H1 (cell line): ENCODE measurements around the gene GDPD5. TPM values are rescaled to one million over a fixed set of nuclear protein-coding genes. Genes with fewer than 3 reads are reported as not detected.

ENCODE experiments used
- ATF2 ChIP-seq: IDR thresholded peaks from 2 replicates; pipeline ENCODE4 v1.6.1; 2012; ENCODE audit warnings: low read length, inconsistent platforms
- CEBPB ChIP-seq: IDR thresholded peaks from 2 replicates; pipeline ENCODE4 v1.6.1; 2012; ENCODE audit warnings: low read depth, low read length
- E2F6 ChIP-seq: IDR thresholded peaks from 2 replicates; pipeline ENCODE4 v1.6.1; 2012; ENCODE audit warnings: inconsistent platforms
- EP300 ChIP-seq, 2 experiments: IDR thresholded peaks; 1 replicate in 1 of 2; 2 replicates in 1 of 2; pipeline ENCODE4 v1.6.1; 2011 to 2012; ENCODE audit warnings: low read depth in 2 of 2, low read length in 2 of 2, mild to moderate bottlenecking in 2 of 2, borderline replicate concordance in 1 of 2, inconsistent platforms in 1 of 2, moderate library complexity in 1 of 2
- EZH2 ChIP-seq: fragments of 200-600 bp; sonication (generic); IDR thresholded peaks from 2 replicates; pipeline ENCODE4 v1.7.1; 2012; ENCODE audit warnings: low read depth, mild to moderate bottlenecking, moderate library complexity, low read length, inconsistent platforms; ENCODE audit not compliant: severe bottlenecking
- GTF2F1 ChIP-seq: IDR thresholded peaks from 2 replicates; pipeline ENCODE4 v1.6.1; 2012; ENCODE audit warnings: low read depth, low read length, improper control_type of control experiment, borderline replicate concordance
- HDAC2 ChIP-seq, 2 experiments: fragments of 300-600 bp in 1 of 2; sonication (generic) in 1 of 2; IDR thresholded peaks; 2 replicates each; pipeline ENCODE4 v1.6.1; 2011 to 2012; ENCODE audit warnings: low read depth in 2 of 2, low read length in 2 of 2, mild to moderate bottlenecking in 2 of 2, moderate library complexity in 2 of 2, borderline replicate concordance in 1 of 2, inconsistent platforms in 1 of 2
- HDAC6 ChIP-seq: IDR thresholded peaks from one replicate; pipeline ENCODE4 v1.7.1; 2012; ENCODE audit warnings: low read depth, mild to moderate bottlenecking, inconsistent platforms, low read length, moderate library complexity
- KDM1A ChIP-seq: fragments of 200-600, 300-600 bp; sonication (generic); IDR thresholded peaks from 2 replicates; pipeline ENCODE4 v1.7.1; 2016; ENCODE audit warnings: mild to moderate bottlenecking, low read length, borderline replicate concordance
- NRF1 ChIP-seq: IDR thresholded peaks from 2 replicates; pipeline ENCODE4 v1.6.1; 2011; ENCODE audit warnings: mild to moderate bottlenecking, low read depth, low read length, improper control_type of control experiment
- PHF8 ChIP-seq: fragments of 200-600 bp; sonication (generic); conservative IDR thresholded peaks from 2 replicates; pipeline ENCODE4 v1.7.1; 2012; ENCODE audit warnings: low read depth, mild to moderate bottlenecking, inconsistent platforms, low read length, moderate library complexity
- POLR2A ChIP-seq, 2 experiments: IDR thresholded peaks; 1 replicate in 1 of 2; 2 replicates in 1 of 2; pipeline ENCODE4 v1.6.1; 2011; ENCODE audit warnings: low read depth in 2 of 2, low read length in 2 of 2, mild to moderate bottlenecking in 2 of 2; ENCODE audit errors: control extremely low read depth in 1 of 2
- RFX5 ChIP-seq: IDR thresholded peaks from 2 replicates; pipeline ENCODE4 v1.6.1; 2011; ENCODE audit warnings: low read depth, low read length, improper control_type of control experiment, borderline replicate concordance
- RNF2 ChIP-seq: fragments of 200-900, 300-1000 bp; sonication (generic); IDR thresholded peaks from 2 replicates; pipeline ENCODE4 v1.7.1; 2016; ENCODE audit warnings: borderline replicate concordance, low read depth, mild to moderate bottlenecking, antibody characterized with exemption, low read length; ENCODE audit not compliant: poor library complexity, severe bottlenecking; ENCODE audit errors: missing control alignments
- SRF ChIP-seq: IDR thresholded peaks from 2 replicates; pipeline ENCODE4 v1.6.1; 2011; ENCODE audit warnings: mild to moderate bottlenecking, low read depth, low read length, moderate library complexity
- polyA plus RNA-seq, 7 experiments: library from polyadenylated mRNA; depleted of rRNA in 3 of 7; stranded (reverse) in 5 of 7; unstranded in 2 of 7; fragments of >200 nt in 5 of 7; fragments of 200-250 nt in 2 of 7; gene quantifications; 1 replicate in 5 of 7; 2 replicates in 1 of 7; 4 replicates in 1 of 7; pipeline versions ENCODE4 v1.2.1 to v1.2.3, GENCODE V29; 2011 to 2013; ENCODE audit warnings: missing spikeins in 2 of 7, mixed read lengths in 2 of 7
- total RNA-seq: library from RNA; stranded (reverse); fragmentation: NEBNext Ultra II Directional; extraction: Animal tissue kit (Norgen Biotek cat#: 25700); gene quantifications from 2 replicates; pipeline ENCODE4 v1.2.1, GENCODE V29; 2021
- TF ChIP-seq, protein P1 (sequence below): IDR thresholded peaks from 2 replicates; pipeline ENCODE4 v1.6.1; 2011; ENCODE audit warnings: low read length, improper control_type of control experiment
- TF ChIP-seq, protein P2 (sequence below): IDR thresholded peaks from 2 replicates; pipeline ENCODE4 v1.6.1; 2012; ENCODE audit warnings: inconsistent platforms

Gene GDPD5
- total and polyA plus RNA-seq, 2 of the 8 experiments (the other 6 are each of a cell fraction or from before 2014, with no cell fraction given) = 7.8 to 8.6 TPM

- TF ChIP-seq E2F6 (no peak), NRF1 (no peak), RNF2 (no peak), ATF2 (no peak), GTF2F1 (no peak), CEBPB (no peak), EP300 (IDR thresholded peaks at IDR 0.05; ENCODE audit: borderline replicate concordance in 1 of 2, low read depth in 2 of 2, low read length in 2 of 2) (no peak), HDAC2 (IDR thresholded peaks at IDR 0.05; ENCODE audit: borderline replicate concordance in 1 of 2, low read depth in 2 of 2, low read length in 2 of 2) (no peak), RFX5 (no peak), POLR2A (IDR thresholded peaks at IDR 0.05; ENCODE audit: control extremely low read depth in 1 of 2, low read depth in 2 of 2, low read length in 2 of 2) (peak; percentile 77 to 86; a peak in 2 of 3 replicates), PHF8 (peak; percentile 67), SRF (no peak), EZH2 (no peak), HDAC6 (no peak), KDM1A (no peak)
- TF ChIP-seq, protein P1, sequence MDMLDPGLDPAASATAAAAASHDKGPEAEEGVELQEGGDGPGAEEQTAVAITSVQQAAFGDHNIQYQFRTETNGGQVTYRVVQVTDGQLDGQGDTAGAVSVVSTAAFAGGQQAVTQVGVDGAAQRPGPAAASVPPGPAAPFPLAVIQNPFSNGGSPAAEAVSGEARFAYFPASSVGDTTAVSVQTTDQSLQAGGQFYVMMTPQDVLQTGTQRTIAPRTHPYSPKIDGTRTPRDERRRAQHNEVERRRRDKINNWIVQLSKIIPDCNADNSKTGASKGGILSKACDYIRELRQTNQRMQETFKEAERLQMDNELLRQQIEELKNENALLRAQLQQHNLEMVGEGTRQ = no peak
- TF ChIP-seq, protein P2, sequence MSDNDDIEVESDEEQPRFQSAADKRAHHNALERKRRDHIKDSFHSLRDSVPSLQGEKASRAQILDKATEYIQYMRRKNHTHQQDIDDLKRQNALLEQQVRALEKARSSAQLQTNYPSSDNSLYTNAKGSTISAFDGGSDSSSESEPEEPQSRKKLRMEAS = no peak
Observed at GRCh38 chr11:75562048-75562835, 36.5 kb upstream of the GDPD5 start, which contains the start of gene SERPINH1 (continued).
